GM19372 (cell line): ENCODE measurements around the gene SCYL1.

Source experiments
- ATAC-seq: cut with Tn5 transposase; IDR thresholded peaks from one replicate; pipeline ENCODE4 v1.9.1; 2021; ENCODE audit warnings: mild to moderate bottlenecking, low read depth, moderate library complexity; ENCODE audit not compliant: unreplicated experiment

SCYL1 gene

GRCh38 chr11:65492637-65493366, 32.1 kb upstream of the SCYL1 start:
- ATAC-seq, result no peak

GRCh38 chr11:65493367-65494176, 31.3 kb upstream of the SCYL1 start:
- ATAC-seq, result no peak

- ATAC-seq, result no peak
Measured at GRCh38 chr11:65496304-65497140, 28.4 kb upstream of the SCYL1 start.

GRCh38 chr11:65497141-65498041, 27.5 kb upstream of the SCYL1 start:
- ATAC-seq, result peak; percentile 70

- no peak for ATAC-seq
Measured at GRCh38 chr11:65498042-65498726, 26.7 kb upstream of the SCYL1 start.

GRCh38 chr11:65498727-65498976, 26.2 kb upstream of the SCYL1 start:
- ATAC-seq, result no peak

- ATAC-seq, result no peak
Measured at GRCh38 chr11:65498977-65499712, 25.7 kb upstream of the SCYL1 start, which contains the start of gene MALAT1. Gene MALAT1 (plus strand): TSS chr11:65499045.

GRCh38 chr11:65499713-65500386, 25.0 kb upstream of the SCYL1 start:
- no peak for ATAC-seq

GRCh38 chr11:65500387-65501185, 24.3 kb upstream of the SCYL1 start:
- ATAC-seq, result no peak

GRCh38 chr11:65501186-65501471, 23.8 kb upstream of the SCYL1 start:
- ATAC-seq, result no peak

- ATAC-seq, result no peak
Measured at GRCh38 chr11:65501472-65502273, 23.2 kb upstream of the SCYL1 start.

GRCh38 chr11:65502274-65502554, 22.7 kb upstream of the SCYL1 start:
- ATAC-seq, result no peak

- ATAC-seq, result no peak
Measured at GRCh38 chr11:65502555-65503367, 22.1 kb upstream of the SCYL1 start.

- no peak for ATAC-seq
Measured at GRCh38 chr11:65503368-65503948, 21.4 kb upstream of the SCYL1 start.

GRCh38 chr11:65503949-65504673, 20.8 kb upstream of the SCYL1 start:
- no peak for ATAC-seq
